Neutrophil (primary cell): Measurements from ENCODE around the gene MTERF4.

ENCODE experiments used
- H3K27ac ChIP-seq: fragments of 200-600 bp; sonication (generic); 2 replicates; pipeline ENCODE4 v1.5.1; 2016; ENCODE audit warnings: mild to moderate bottlenecking, moderate library complexity
- H3K27me3 ChIP-seq: fragments of 200-600 bp; sonication (generic); 2 replicates; pipeline ENCODE4 v1.6.0; 2016; ENCODE audit warnings: mild to moderate bottlenecking
- H3K36me3 ChIP-seq: fragments of 200-600 bp; sonication (generic); 2 replicates; pipeline ENCODE4 v1.5.1; 2017
- H3K4me1 ChIP-seq, 2 experiments: fragments of 200-600 bp in 1 of 2; sonication (generic) in 1 of 2; 1 replicate in 1 of 2; 2 replicates in 1 of 2; pipeline versions ENCODE4 v1.5.1 to v1.6.1; 2013 to 2016; ENCODE audit warnings: low read depth in 1 of 2, low read length in 1 of 2, mild to moderate bottlenecking in 1 of 2, moderate library complexity in 1 of 2; ENCODE audit not compliant: control insufficient read depth in 1 of 2, insufficient read depth in 1 of 2
- H3K4me3 ChIP-seq, 2 experiments: fragments of 200-600 bp in 1 of 2; sonication (generic) in 1 of 2; 1 replicate in 1 of 2; 2 replicates in 1 of 2; pipeline ENCODE4 v1.5.1; 2013 to 2016; ENCODE audit warnings: low read depth in 1 of 2, low read length in 1 of 2, mild to moderate bottlenecking in 1 of 2, moderate library complexity in 1 of 2
- H3K9me3 ChIP-seq: fragments of 200-600 bp; sonication (generic); 2 replicates; pipeline ENCODE4 v1.5.1; 2016
- TF ChIP-seq, protein P1 (sequence below): fragments of 200-600 bp; sonication (generic); IDR thresholded peaks from 2 replicates; pipeline ENCODE4 v1.5.1; 2016; ENCODE audit warnings: antibody characterized with exemption

Gene MTERF4

DNA sequence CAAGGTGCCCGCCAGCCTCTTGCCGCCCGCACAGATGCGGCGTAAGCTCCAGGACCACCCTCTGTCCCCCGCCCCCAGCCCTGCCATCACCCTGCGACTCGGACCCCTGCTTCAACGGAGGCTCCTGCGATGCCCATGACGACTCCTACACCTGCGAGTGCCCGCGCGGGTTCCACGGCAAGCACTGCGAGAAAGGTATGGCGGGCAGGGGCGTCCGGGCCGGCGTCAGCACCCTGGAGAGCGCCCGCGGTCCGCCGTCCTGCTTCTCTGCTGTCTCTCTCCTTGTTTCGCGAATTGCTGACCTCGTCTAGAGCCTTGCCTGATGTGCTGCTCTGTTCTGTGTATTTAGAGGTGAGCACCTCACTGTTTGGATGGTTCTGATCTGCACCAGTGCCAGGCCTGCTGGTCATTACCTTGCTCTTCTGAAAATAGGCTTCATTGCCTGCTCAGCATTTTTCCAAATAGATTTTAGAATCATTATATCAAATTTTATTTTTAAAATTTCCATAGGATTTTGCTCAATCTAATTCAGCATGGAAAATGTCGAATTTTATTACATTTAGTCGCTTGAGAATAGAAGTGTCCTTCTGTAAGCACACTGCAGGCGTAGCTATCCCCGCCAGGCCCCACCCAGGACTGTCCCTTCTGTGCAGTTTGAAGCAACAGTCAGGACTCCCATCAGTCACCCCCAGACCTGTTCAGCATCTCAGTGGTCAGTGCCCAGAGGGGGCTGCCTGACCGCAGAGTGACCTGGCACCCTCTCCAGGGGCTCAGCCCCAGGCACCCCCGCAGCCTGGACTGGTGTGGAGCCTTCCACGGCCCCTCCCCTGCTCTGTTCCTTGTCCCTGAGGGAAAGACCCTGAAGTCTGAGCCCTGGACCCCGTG, 52.1 kb downstream of the MTERF4 start:
- Histone ChIP-seq H3K27me3 (no peaks in the 10 kb centered on the region), H3K4me1 (no peaks in the 10 kb centered on the region), H3K4me3 (no peak overlapping the region), H3K9me3 (no peaks in the 10 kb centered on the region), H3K27ac (no peak overlapping the region), H3K36me3 (no peaks in the 10 kb centered on the region)
- TF ChIP-seq, protein P1, sequence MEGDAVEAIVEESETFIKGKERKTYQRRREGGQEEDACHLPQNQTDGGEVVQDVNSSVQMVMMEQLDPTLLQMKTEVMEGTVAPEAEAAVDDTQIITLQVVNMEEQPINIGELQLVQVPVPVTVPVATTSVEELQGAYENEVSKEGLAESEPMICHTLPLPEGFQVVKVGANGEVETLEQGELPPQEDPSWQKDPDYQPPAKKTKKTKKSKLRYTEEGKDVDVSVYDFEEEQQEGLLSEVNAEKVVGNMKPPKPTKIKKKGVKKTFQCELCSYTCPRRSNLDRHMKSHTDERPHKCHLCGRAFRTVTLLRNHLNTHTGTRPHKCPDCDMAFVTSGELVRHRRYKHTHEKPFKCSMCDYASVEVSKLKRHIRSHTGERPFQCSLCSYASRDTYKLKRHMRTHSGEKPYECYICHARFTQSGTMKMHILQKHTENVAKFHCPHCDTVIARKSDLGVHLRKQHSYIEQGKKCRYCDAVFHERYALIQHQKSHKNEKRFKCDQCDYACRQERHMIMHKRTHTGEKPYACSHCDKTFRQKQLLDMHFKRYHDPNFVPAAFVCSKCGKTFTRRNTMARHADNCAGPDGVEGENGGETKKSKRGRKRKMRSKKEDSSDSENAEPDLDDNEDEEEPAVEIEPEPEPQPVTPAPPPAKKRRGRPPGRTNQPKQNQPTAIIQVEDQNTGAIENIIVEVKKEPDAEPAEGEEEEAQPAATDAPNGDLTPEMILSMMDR: no peak

DNA sequence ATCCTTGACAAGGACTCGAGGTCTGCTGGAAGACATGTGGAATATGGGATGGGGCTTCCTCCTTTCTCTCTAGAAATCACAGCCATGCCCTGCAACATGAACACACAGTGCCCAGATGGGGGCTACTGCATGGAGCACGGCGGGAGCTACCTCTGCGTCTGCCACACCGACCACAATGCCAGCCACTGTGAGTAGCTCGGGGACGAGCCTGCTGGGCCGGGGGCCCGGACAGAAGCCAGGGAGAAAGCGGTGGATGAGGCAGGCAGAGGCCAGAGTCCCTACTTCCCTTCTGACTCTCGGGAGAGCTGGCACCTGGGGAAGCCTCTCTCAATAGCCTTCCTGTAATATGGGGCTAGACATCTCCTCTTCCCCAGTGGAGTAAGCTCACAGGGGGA, 53.1 kb downstream of the MTERF4 start:
- TF ChIP-seq, protein P1: no peak
- Histone ChIP-seq H3K4me1 (no peaks in the 10 kb centered on the region), H3K36me3 (no peaks in the 10 kb centered on the region), H3K4me3 (no peak overlapping the region), H3K27ac (no peak overlapping the region), H3K9me3 (no peaks in the 10 kb centered on the region), H3K27me3 (no peaks in the 10 kb centered on the region)

DNA sequence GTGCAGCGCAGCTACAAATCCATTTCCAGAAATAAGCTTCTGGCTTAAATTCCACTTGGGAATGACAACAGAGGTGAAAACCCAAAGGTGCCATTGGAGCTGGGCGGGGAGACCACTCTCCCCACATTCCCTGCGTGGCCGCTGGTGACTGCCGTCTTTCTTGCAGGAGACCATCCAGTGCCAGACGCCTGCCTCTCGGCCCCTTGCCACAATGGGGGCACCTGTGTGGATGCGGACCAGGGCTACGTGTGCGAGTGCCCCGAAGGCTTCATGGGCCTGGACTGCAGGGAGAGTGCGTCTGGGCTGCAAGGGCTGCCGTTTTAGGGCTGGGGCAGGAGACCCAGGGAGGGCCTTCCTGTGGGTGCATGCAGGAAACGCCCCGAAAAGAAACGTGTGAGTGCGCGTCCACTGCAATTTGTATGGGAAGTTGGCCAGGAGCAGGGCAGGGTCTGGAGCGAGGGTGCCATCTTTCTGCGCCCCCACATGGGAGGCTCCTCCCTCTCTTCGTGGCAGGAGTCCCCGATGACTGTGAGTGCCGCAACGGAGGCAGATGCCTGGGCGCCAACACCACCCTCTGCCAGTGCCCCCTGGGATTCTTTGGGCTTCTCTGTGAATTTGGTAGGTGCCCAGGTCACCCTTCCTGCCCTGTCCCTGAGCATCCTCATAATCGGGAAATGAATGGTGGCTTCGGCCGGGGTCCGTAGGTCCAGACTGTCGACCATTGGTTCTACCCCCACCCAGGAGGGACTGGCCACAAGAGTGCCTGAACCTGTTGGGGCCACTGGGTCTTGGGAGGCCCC, 53.7 kb downstream of the MTERF4 start:
- H3K4me1 ChIP-seq: no peaks in the 10 kb centered on the region
- no peaks in the 10 kb centered on the region for H3K27me3 ChIP-seq
- no peak overlapping the region for H3K27ac ChIP-seq
- TF ChIP-seq, protein P1: no peak
- H3K4me3 ChIP-seq: no peak overlapping the region
- no peaks in the 10 kb centered on the region for H3K36me3 ChIP-seq
- no peaks in the 10 kb centered on the region for H3K9me3 ChIP-seq

DNA sequence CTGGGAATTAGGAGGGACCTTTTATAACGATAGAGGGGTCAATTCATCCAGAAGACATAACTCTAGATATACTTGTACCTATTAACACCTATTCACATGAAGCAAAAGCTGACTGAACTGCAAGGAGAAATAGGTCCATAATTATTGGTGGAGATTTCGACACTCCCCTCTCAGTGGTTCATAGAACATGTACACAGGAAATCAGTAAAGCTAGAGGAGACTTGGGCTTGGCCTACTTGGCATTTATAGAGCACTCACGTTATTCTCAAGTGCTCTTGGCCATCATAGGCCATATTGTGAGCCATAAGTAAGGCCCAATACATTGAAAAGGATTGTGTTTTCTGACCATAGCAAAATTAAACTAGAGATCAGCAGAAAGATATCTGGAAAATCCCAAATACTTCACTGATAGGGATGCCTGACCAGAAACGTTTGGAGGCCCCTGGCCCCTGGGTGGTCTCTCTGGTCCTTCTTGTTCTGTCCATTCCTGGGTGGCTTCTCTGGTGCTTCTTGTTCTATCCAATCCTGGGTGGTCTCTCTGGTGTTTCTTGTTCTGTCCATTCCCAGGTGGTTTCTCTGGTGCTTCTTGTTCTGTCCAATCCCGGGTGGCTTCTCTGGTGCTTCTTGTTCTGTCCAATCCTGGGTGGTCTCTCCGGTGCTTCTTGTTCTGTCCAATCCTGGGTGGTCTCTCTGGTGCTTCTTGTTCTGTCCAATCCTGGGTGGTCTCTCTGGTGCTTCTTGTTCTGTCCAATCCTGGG, 54.7 kb downstream of the MTERF4 start:
- H3K4me1 ChIP-seq: no peaks in the 10 kb centered on the region
- no peaks in the 10 kb centered on the region for H3K9me3 ChIP-seq
- no peaks in the 10 kb centered on the region for H3K27me3 ChIP-seq
- no peak overlapping the region for H3K4me3 ChIP-seq
- TF ChIP-seq, protein P1: no peak
- H3K36me3 ChIP-seq: no peaks in the 10 kb centered on the region
- no peak overlapping the region for H3K27ac ChIP-seq
